ENCODE data around the gene GCNT3.
A peak's percentile ranks its signal among the peaks of the same experiment; 100 is the strongest.

GCNT3 gene

GRCh38 chr15:59590027-59590426 is 21.6 kb upstream of the GCNT3 start:
- Histone ChIP-seq H3K27ac (ENCODE audit: low read depth, low read length, severe bottlenecking) (no peak overlapping the region), H3K4me1 (ENCODE audit: control insufficient read depth, insufficient read depth, low read length, poor library complexity, severe bottlenecking) (peaks cover 5% of the 10 kb centered on the region), H3K9me3 (ENCODE audit: control insufficient read depth, low read length) (no peaks in the 10 kb centered on the region), H3K4me3 (ENCODE audit: extremely low read depth, insufficient read depth, low read length, poor library complexity, severe bottlenecking) (no peak overlapping the region), H3K36me3 (ENCODE audit: control insufficient read depth, insufficient read depth, low read length) (no peaks in the 10 kb centered on the region)
- 84 to 91% methylated on average over 4 to 7 of the region's 7 CpGs for WGBS, 2 experiments (ENCODE audit: insufficient coverage in 2 of 2)

- 82 to 92% methylated on average over 1 of the region's 2 CpGs for WGBS, 2 experiments (ENCODE audit: insufficient coverage in 2 of 2)
- Histone ChIP-seq H3K36me3 (ENCODE audit: control insufficient read depth, insufficient read depth, low read length) (no peaks in the 10 kb centered on the region), H3K27ac (ENCODE audit: low read depth, low read length, severe bottlenecking) (no peak overlapping the region)
These were observed 20.2 kb upstream of the GCNT3 start for GRCh38 chr15:59591356-59591755.

GRCh38 chr15:59594493-59594942 is 17.1 kb upstream of the GCNT3 start:
- Histone ChIP-seq H3K27ac (ENCODE audit: low read depth, low read length, severe bottlenecking) (peak overlapping the region; percentile 55), H3K4me3 (ENCODE audit: extremely low read depth, insufficient read depth, low read length, poor library complexity, severe bottlenecking) (no peak overlapping the region), H3K4me1 (ENCODE audit: control insufficient read depth, insufficient read depth, low read length, poor library complexity, severe bottlenecking) (peaks cover 5% of the 10 kb centered on the region), H3K36me3 (ENCODE audit: control insufficient read depth, insufficient read depth, low read length) (no peaks in the 10 kb centered on the region), H3K9me3 (ENCODE audit: control insufficient read depth, low read length) (no peaks in the 10 kb centered on the region)
- WGBS, 2 experiments (ENCODE audit: insufficient coverage in 2 of 2), result 83 to 100% methylated on average over 2 of the region's 3 CpGs

More at GRCh38 chr15:59591356-59591755, 20.2 kb upstream of the GCNT3 start:
- H3K9me3 ChIP-seq (ENCODE audit: control insufficient read depth, low read length), result no peaks in the 10 kb centered on the region
- no peak overlapping the region for H3K4me3 ChIP-seq (ENCODE audit: extremely low read depth, insufficient read depth, low read length, poor library complexity, severe bottlenecking)
- peaks cover 5% of the 10 kb centered on the region for H3K4me1 ChIP-seq (ENCODE audit: control insufficient read depth, insufficient read depth, low read length, poor library complexity, severe bottlenecking)

GRCh38 chr15:59594991-59595390 is 16.6 kb upstream of the GCNT3 start:
- H3K27ac ChIP-seq (ENCODE audit: low read depth, low read length, severe bottlenecking), result peak overlapping the region; percentile 55
- no peak overlapping the region for H3K4me3 ChIP-seq (ENCODE audit: extremely low read depth, insufficient read depth, low read length, poor library complexity, severe bottlenecking)
- 83% methylated on average over 1 of the region's 2 CpGs; no CpG with 5 or more reads in 1 of the 2 experiments for WGBS, 2 experiments (ENCODE audit: insufficient coverage in 2 of 2)
- peaks cover 5% of the 10 kb centered on the region for H3K4me1 ChIP-seq (ENCODE audit: control insufficient read depth, insufficient read depth, low read length, poor library complexity, severe bottlenecking)
- no peaks in the 10 kb centered on the region for H3K36me3 ChIP-seq (ENCODE audit: control insufficient read depth, insufficient read depth, low read length)
- H3K9me3 ChIP-seq (ENCODE audit: control insufficient read depth, low read length), result no peaks in the 10 kb centered on the region

GRCh38 chr15:59595434-59595915 is 16.1 kb upstream of the GCNT3 start:
- peaks cover 5% of the 10 kb centered on the region for H3K4me1 ChIP-seq (ENCODE audit: control insufficient read depth, insufficient read depth, low read length, poor library complexity, severe bottlenecking)
- 84 to 92% methylated on average over 5 to 6 of the region's 7 CpGs for WGBS, 2 experiments (ENCODE audit: insufficient coverage in 2 of 2)
- H3K27ac ChIP-seq (ENCODE audit: low read depth, low read length, severe bottlenecking), result no peak overlapping the region
- no peaks in the 10 kb centered on the region for H3K36me3 ChIP-seq (ENCODE audit: control insufficient read depth, insufficient read depth, low read length)
- no peaks in the 10 kb centered on the region for H3K9me3 ChIP-seq (ENCODE audit: control insufficient read depth, low read length)
- no peak overlapping the region for H3K4me3 ChIP-seq (ENCODE audit: extremely low read depth, insufficient read depth, low read length, poor library complexity, severe bottlenecking)

GRCh38 chr15:59596640-59597039 is 14.9 kb upstream of the GCNT3 start:
- peaks cover 6% of the 10 kb centered on the region for H3K9me3 ChIP-seq (ENCODE audit: control insufficient read depth, low read length)
- no peak overlapping the region for H3K27ac ChIP-seq (ENCODE audit: low read depth, low read length, severe bottlenecking)
- H3K4me1 ChIP-seq (ENCODE audit: control insufficient read depth, insufficient read depth, low read length, poor library complexity, severe bottlenecking), result peaks cover 5% of the 10 kb centered on the region
- no peak overlapping the region for H3K4me3 ChIP-seq (ENCODE audit: extremely low read depth, insufficient read depth, low read length, poor library complexity, severe bottlenecking)
- no peaks in the 10 kb centered on the region for H3K36me3 ChIP-seq (ENCODE audit: control insufficient read depth, insufficient read depth, low read length)

GRCh38 chr15:59598461-59598860 is 13.1 kb upstream of the GCNT3 start:
- H3K4me3 ChIP-seq (ENCODE audit: extremely low read depth, insufficient read depth, low read length, poor library complexity, severe bottlenecking), result no peak overlapping the region
- WGBS, 2 experiments (ENCODE audit: insufficient coverage in 2 of 2), result 80 to 83% methylated on average over 1 of the region's 2 CpGs
- H3K36me3 ChIP-seq (ENCODE audit: control insufficient read depth, insufficient read depth, low read length), result no peaks in the 10 kb centered on the region
- H3K4me1 ChIP-seq (ENCODE audit: control insufficient read depth, insufficient read depth, low read length, poor library complexity, severe bottlenecking), result peaks cover 5% of the 10 kb centered on the region
- no peak overlapping the region for H3K27ac ChIP-seq (ENCODE audit: low read depth, low read length, severe bottlenecking)
- peaks cover 9% of the 10 kb centered on the region for H3K9me3 ChIP-seq (ENCODE audit: control insufficient read depth, low read length)

GRCh38 chr15:59605994-59606393 is 5.6 kb upstream of the GCNT3 start:
- Histone ChIP-seq H3K4me3 (ENCODE audit: extremely low read depth, insufficient read depth, low read length, poor library complexity, severe bottlenecking) (no peak overlapping the region), H3K9me3 (ENCODE audit: control insufficient read depth, low read length) (peaks cover 17% of the 10 kb centered on the region), H3K36me3 (ENCODE audit: control insufficient read depth, insufficient read depth, low read length) (no peaks in the 10 kb centered on the region), H3K27ac (ENCODE audit: low read depth, low read length, severe bottlenecking) (no peak overlapping the region), H3K4me1 (ENCODE audit: control insufficient read depth, insufficient read depth, low read length, poor library complexity, severe bottlenecking) (no peaks in the 10 kb centered on the region)
- 83 to 92% methylated on average over 1 to 2 of the region's 5 CpGs for WGBS, 2 experiments (ENCODE audit: insufficient coverage in 2 of 2)

- Histone ChIP-seq H3K27ac (ENCODE audit: low read depth, low read length, severe bottlenecking) (no peak overlapping the region), H3K4me3 (ENCODE audit: extremely low read depth, insufficient read depth, low read length, poor library complexity, severe bottlenecking) (no peak overlapping the region), H3K4me1 (ENCODE audit: control insufficient read depth, insufficient read depth, low read length, poor library complexity, severe bottlenecking) (no peaks in the 10 kb centered on the region), H3K9me3 (ENCODE audit: control insufficient read depth, low read length) (no peaks in the 10 kb centered on the region), H3K36me3 (ENCODE audit: control insufficient read depth, insufficient read depth, low read length) (no peaks in the 10 kb centered on the region)
- WGBS, 2 experiments (ENCODE audit: insufficient coverage in 2 of 2), result 78 to 89% methylated on average over 5 to 7 of the region's 7 CpGs
These were observed 1.6 kb upstream of the GCNT3 start for GRCh38 chr15:59609730-59610712.

GRCh38 chr15:59614153-59614552 is 2.6 kb downstream of the GCNT3 start:
- Histone ChIP-seq H3K36me3 (ENCODE audit: control insufficient read depth, insufficient read depth, low read length) (no peaks in the 10 kb centered on the region), H3K27ac (ENCODE audit: low read depth, low read length, severe bottlenecking) (no peak overlapping the region), H3K9me3 (ENCODE audit: control insufficient read depth, low read length) (no peaks in the 10 kb centered on the region), H3K4me1 (ENCODE audit: control insufficient read depth, insufficient read depth, low read length, poor library complexity, severe bottlenecking) (no peaks in the 10 kb centered on the region), H3K4me3 (ENCODE audit: extremely low read depth, insufficient read depth, low read length, poor library complexity, severe bottlenecking) (no peak overlapping the region)
- 94 to 100% methylated on average over 5 of the region's 7 CpGs for WGBS, 2 experiments (ENCODE audit: insufficient coverage in 2 of 2)

GRCh38 chr15:59615661-59616060 is 4.1 kb downstream of the GCNT3 start:
- 80 to 100% methylated on average over 1 of the region's 5 CpGs for WGBS, 2 experiments (ENCODE audit: insufficient coverage in 2 of 2)
- H3K4me1 ChIP-seq (ENCODE audit: control insufficient read depth, insufficient read depth, low read length, poor library complexity, severe bottlenecking), result no peaks in the 10 kb centered on the region
- no peaks in the 10 kb centered on the region for H3K9me3 ChIP-seq (ENCODE audit: control insufficient read depth, low read length)
- H3K27ac ChIP-seq (ENCODE audit: low read depth, low read length, severe bottlenecking), result no peak overlapping the region
- no peak overlapping the region for H3K4me3 ChIP-seq (ENCODE audit: extremely low read depth, insufficient read depth, low read length, poor library complexity, severe bottlenecking)
- H3K36me3 ChIP-seq (ENCODE audit: control insufficient read depth, insufficient read depth, low read length), result no peaks in the 10 kb centered on the region

All from mesodermal cell (in vitro differentiated cells).